SK-N-SH treated with all-trans-retinoic acid at 6 μM for 48 hours (cell line): ENCODE measurements around the gene GPC3.

Experiments used
- ATAC-seq: fragments of 200-7000 bp; cut with Tn5 transposase; 3 replicates; pipeline ENCODE4 v1.9.1; 2020; ENCODE audit warnings: mild to moderate bottlenecking, moderate library complexity
- ARNTL ChIP-seq: fragments of 450-650 bp; formaldehyde crosslinking; IDR thresholded peaks from 2 replicates; pipeline ENCODE4 v1.5.0; 2020; ENCODE audit warnings: low read depth, mild to moderate bottlenecking, moderate library complexity, borderline replicate concordance
- CREB5 ChIP-seq: fragments of 250-450 bp; sonication (Bioruptor Pico); IDR thresholded peaks from 2 replicates; pipeline ENCODE4 v1.5.1; 2020; ENCODE audit warnings: low read depth, mild to moderate bottlenecking, moderate library complexity
- CSDC2 ChIP-seq: fragments of 250-450 bp; sonication (Bioruptor Pico); IDR thresholded peaks from 2 replicates; pipeline ENCODE4 v1.5.0; 2020; ENCODE audit warnings: mild to moderate bottlenecking, moderate library complexity
- ESRRG ChIP-seq: fragments of 250-450 bp; sonication (Bioruptor Pico); IDR thresholded peaks from 2 replicates; pipeline ENCODE4 v1.6.1; 2021; ENCODE audit warnings: mild to moderate bottlenecking
- GLIS3 ChIP-seq: fragments of 250-450 bp; sonication (Bioruptor Pico); IDR thresholded peaks from 2 replicates; pipeline ENCODE4 v1.5.0; 2020; ENCODE audit warnings: mild to moderate bottlenecking, moderate library complexity
- ISL1 ChIP-seq: fragments of 250-450 bp; sonication (Bioruptor Pico); IDR thresholded peaks from 2 replicates; pipeline ENCODE4 v2.1.2; 2022; ENCODE audit warnings: mild to moderate bottlenecking, moderate library complexity
- OSR1 ChIP-seq: fragments of 250-450 bp; sonication (Bioruptor Pico); IDR thresholded peaks from 2 replicates; pipeline ENCODE4 v1.8.0; 2022; ENCODE audit warnings: moderate library complexity, mild to moderate bottlenecking, inconsistent platforms
- PATZ1 ChIP-seq: fragments of 250-450 bp; sonication (Bioruptor Pico); IDR thresholded peaks from 2 replicates; pipeline ENCODE4 v1.8.0; 2020; ENCODE audit warnings: mild to moderate bottlenecking, moderate library complexity, borderline replicate concordance
- PPARA ChIP-seq: fragments of 250-450 bp; sonication (Bioruptor Pico); IDR thresholded peaks from 2 replicates; pipeline ENCODE4 v1.5.0; 2020; ENCODE audit warnings: mild to moderate bottlenecking, borderline replicate concordance
- RARB ChIP-seq: fragments of 250-450 bp; sonication (Bioruptor Pico); IDR thresholded peaks from 2 replicates; pipeline ENCODE4 v1.8.0; 2021; ENCODE audit warnings: mild to moderate bottlenecking, moderate library complexity
- SNAI2 ChIP-seq: fragments of 250-450 bp; sonication (Bioruptor Pico); IDR thresholded peaks from 2 replicates; pipeline ENCODE4 v1.5.0; 2020; ENCODE audit warnings: mild to moderate bottlenecking, moderate library complexity
- TCF4 ChIP-seq: fragments of 250-450 bp; sonication (Bioruptor Pico); IDR thresholded peaks from 2 replicates; pipeline ENCODE4 v1.8.0; 2021; ENCODE audit warnings: mild to moderate bottlenecking, moderate library complexity, borderline replicate concordance
- TOX ChIP-seq: fragments of 250-450 bp; sonication (Bioruptor Pico); IDR thresholded peaks from 2 replicates; pipeline ENCODE4 v1.8.0; 2021; ENCODE audit warnings: mild to moderate bottlenecking, moderate library complexity, borderline replicate concordance
- TSHZ2 ChIP-seq: fragments of 250-450 bp; sonication (Bioruptor Pico); IDR thresholded peaks from 2 replicates; pipeline ENCODE4 v1.5.0; 2020; ENCODE audit warnings: mild to moderate bottlenecking, moderate library complexity
- ZC3H10 ChIP-seq: fragments of 250-450 bp; sonication (Bioruptor Pico); IDR thresholded peaks from 2 replicates; pipeline ENCODE4 v1.5.1; 2021; ENCODE audit warnings: mild to moderate bottlenecking, moderate library complexity
- ZFP3 ChIP-seq: fragments of 250-450 bp; sonication (Bioruptor Pico); IDR thresholded peaks from 2 replicates; pipeline ENCODE4 v1.5.0; 2020; ENCODE audit warnings: mild to moderate bottlenecking, moderate library complexity
- ZFP30 ChIP-seq: fragments of 450-650 bp; formaldehyde crosslinking; IDR thresholded peaks from 2 replicates; pipeline ENCODE4 v1.5.0; 2022; ENCODE audit warnings: mild to moderate bottlenecking, moderate library complexity
- ZNF565 ChIP-seq: fragments of 450-650 bp; formaldehyde crosslinking; conservative IDR thresholded peaks from 2 replicates; pipeline ENCODE4 v1.5.0; 2020; ENCODE audit warnings: low read depth, mild to moderate bottlenecking, moderate library complexity
- ZNF8 ChIP-seq: fragments of 450-650 bp; formaldehyde crosslinking; IDR thresholded peaks from 2 replicates; pipeline ENCODE4 v1.5.0; 2020; ENCODE audit warnings: mild to moderate bottlenecking, moderate library complexity
- TF ChIP-seq, protein P1 (sequence below): fragments of 250-450 bp; sonication (Bioruptor Pico); IDR thresholded peaks from 2 replicates; pipeline ENCODE4 v1.5.1; 2021; ENCODE audit warnings: mild to moderate bottlenecking, moderate library complexity

GPC3 gene

DNA sequence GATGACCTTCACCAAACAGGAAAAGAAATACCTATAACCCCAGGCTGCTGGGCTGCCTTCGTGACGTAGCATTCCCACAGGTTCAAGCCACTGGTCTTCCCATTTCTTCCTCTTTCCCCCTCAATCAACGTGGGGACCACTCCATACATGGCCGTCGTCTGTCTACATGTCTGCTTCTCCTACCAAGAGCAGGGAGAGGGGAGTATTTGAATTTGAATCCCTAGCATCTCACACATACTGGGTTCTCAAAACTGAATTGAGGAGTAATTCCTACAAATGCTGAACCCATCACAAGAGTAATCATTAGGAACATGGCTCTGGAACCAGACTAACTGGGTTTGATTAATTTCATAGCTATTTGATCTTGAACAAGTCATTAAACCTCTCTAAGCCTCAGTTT lies 17.3 kb downstream of the GPC3 start:
- ATAC-seq: no peak
- no peak for TF ChIP-seq PPARA (CRISPR knock-in tag)
- TF ChIP-seq, protein P1, sequence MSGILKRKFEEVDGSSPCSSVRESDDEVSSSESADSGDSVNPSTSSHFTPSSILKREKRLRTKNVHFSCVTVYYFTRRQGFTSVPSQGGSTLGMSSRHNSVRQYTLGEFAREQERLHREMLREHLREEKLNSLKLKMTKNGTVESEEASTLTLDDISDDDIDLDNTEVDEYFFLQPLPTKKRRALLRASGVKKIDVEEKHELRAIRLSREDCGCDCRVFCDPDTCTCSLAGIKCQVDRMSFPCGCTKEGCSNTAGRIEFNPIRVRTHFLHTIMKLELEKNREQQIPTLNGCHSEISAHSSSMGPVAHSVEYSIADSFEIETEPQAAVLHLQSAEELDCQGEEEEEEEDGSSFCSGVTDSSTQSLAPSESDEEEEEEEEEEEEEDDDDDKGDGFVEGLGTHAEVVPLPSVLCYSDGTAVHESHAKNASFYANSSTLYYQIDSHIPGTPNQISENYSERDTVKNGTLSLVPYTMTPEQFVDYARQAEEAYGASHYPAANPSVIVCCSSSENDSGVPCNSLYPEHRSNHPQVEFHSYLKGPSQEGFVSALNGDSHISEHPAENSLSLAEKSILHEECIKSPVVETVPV: no peak
- no peak for TF ChIP-seq RARB (CRISPR knock-in tag)
- no peak for TF ChIP-seq ZNF8
- no peak for TF ChIP-seq ZC3H10
- no peak for TF ChIP-seq TCF4 (CRISPR knock-in tag)
- no peak for TF ChIP-seq ZFP30 (CRISPR knock-in tag)

DNA sequence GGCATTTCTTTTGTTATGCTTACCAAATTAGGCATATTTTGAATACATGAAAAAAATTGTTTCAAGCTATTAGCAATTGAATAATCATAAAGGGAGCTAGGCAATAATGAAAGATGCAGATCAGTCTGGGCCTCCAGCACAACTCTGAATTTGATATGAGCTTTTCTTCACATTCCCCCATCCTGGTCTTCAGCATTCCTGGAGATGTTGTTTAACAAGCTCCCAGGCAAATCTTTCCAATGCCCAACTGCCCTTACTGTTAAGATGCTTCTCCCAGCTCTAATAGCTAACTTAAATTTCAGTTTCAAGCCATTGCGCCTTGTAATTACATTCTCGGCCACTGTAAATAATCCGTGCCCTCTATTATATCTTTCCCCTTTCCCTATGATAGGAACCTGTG lies 19.2 kb downstream of the GPC3 start:
- TF ChIP-seq GLIS3: no peak
- no peak for TF ChIP-seq ZNF8
- no peak for TF ChIP-seq ZNF565 (CRISPR knock-in tag)
- no peak for TF ChIP-seq ZC3H10
- TF ChIP-seq CSDC2 (CRISPR knock-in tag): no peak
- TF ChIP-seq OSR1 (CRISPR knock-in tag): no peak
- TF ChIP-seq, protein P1: no peak
- TF ChIP-seq CREB5 (CRISPR knock-in tag): no peak
- TF ChIP-seq RARB (CRISPR knock-in tag): no peak
- TF ChIP-seq SNAI2: no peak
- TF ChIP-seq TSHZ2: no peak
- no peak for ATAC-seq

GRCh38 chrX:133965321-133965720 lies 20.1 kb downstream of the GPC3 start:
- TF ChIP-seq ZNF8 (no peak), ESRRG (no peak), PATZ1 (CRISPR knock-in tag) (no peak), TCF4 (CRISPR knock-in tag) (no peak), TOX (CRISPR knock-in tag) (no peak), ZFP3 (CRISPR knock-in tag) (no peak), RARB (CRISPR knock-in tag) (no peak), ZFP30 (CRISPR knock-in tag) (no peak), OSR1 (CRISPR knock-in tag) (no peak), CREB5 (CRISPR knock-in tag) (no peak), ZC3H10 (no peak), PPARA (CRISPR knock-in tag) (no peak), ARNTL (CRISPR knock-in tag) (no peak), CSDC2 (CRISPR knock-in tag) (no peak), ISL1 (CRISPR knock-in tag) (no peak), ZNF565 (CRISPR knock-in tag) (no peak)
- ATAC-seq: no peak
